ENCODE data around the gene C17orf67. TPM values are rescaled to one million over a fixed set of nuclear protein-coding genes. Genes with fewer than 3 reads are reported as not detected.
A peak's percentile ranks its signal among the peaks of the same experiment; 100 is the strongest.

Gene C17orf67
- polyA plus RNA-seq, 1 donor from 2014 or later: 0.15 TPM

DNA sequence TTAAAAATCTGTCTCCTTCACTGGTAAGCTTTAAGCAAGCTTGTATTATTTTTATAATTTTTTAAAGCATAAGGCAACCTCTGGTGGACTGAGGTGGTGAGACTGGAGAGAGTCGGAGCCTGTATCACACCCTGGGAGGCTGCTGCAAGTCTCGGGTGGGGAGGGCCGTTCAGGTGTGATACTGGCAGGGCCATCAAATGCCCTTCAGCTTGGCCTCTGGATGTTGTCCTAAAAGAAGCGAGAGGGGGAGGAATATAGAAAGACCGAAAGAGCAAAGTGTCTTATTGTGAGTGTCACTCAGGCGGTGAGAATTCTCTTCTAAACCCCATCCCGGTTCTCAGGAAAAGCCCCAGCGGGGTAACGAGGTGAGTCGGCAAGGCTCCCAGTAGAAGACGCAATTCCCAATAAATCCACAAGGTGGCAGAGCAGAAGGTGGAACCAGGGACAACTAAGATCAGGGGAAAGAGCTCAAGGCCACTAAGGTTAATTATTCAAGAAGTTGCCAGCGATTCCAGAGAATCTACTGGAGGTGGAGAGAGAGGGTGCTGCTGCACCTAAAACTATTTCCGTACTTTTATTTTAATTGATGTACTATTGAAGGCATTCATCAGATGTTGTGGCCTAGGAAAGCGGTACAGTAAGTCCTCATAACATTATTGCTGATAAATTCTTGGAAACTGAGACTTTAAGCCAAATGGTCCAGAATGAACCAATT lies 14.1 kb downstream of the C17orf67 start:
- Histone ChIP-seq H4K20me1 (ENCODE audit: insufficient read depth) (no peaks in the 10 kb centered on the region), H3K27ac (ENCODE audit: low read length) (no peak overlapping the region), H3K9me2 (ENCODE audit: insufficient read depth, low read length) (no peaks in the 10 kb centered on the region), H3K9me3 (ENCODE audit: low read length) (no peaks in the 10 kb centered on the region), H3K27me3 (ENCODE audit: insufficient read depth, low read depth, low read length) (no peaks in the 10 kb centered on the region), H2AFZ (ENCODE audit: low read depth, low read length) (no peak overlapping the region), H3K4me3 (ENCODE audit: low read length) (no peak overlapping the region), H3K79me2 (replicated peaks; ENCODE audit: insufficient read depth, low read length) (no peaks in the 10 kb centered on the region), H3K9ac (ENCODE audit: low read length) (no peak overlapping the region), H3K4me2 (ENCODE audit: low read length) (no peak overlapping the region), H3F3A (ENCODE audit: insufficient read depth, low read length, poor library complexity, severe bottlenecking) (no peaks in the 10 kb centered on the region), H3K36me3 (ENCODE audit: insufficient read depth, low read length) (no peaks in the 10 kb centered on the region)
- TF ChIP-seq SMC3 (conservative IDR thresholded peaks at IDR 0.05; ENCODE audit: poor library complexity): peak; percentile 84
- TF ChIP-seq EZH2 (IDR thresholded peaks at IDR 0.05; ENCODE audit: borderline replicate concordance, insufficient read depth, low read length, poor library complexity, severe bottlenecking): no peak
- TF ChIP-seq POLR2AphosphoS5 (IDR thresholded peaks at IDR 0.05): no peak
- no peak for TF ChIP-seq MXI1 (conservative IDR thresholded peaks at IDR 0.05; ENCODE audit: poor library complexity, severe bottlenecking)
- peak; percentile 72 for TF ChIP-seq RAD21 (conservative IDR thresholded peaks at IDR 0.05)
- TF ChIP-seq, protein P1, sequence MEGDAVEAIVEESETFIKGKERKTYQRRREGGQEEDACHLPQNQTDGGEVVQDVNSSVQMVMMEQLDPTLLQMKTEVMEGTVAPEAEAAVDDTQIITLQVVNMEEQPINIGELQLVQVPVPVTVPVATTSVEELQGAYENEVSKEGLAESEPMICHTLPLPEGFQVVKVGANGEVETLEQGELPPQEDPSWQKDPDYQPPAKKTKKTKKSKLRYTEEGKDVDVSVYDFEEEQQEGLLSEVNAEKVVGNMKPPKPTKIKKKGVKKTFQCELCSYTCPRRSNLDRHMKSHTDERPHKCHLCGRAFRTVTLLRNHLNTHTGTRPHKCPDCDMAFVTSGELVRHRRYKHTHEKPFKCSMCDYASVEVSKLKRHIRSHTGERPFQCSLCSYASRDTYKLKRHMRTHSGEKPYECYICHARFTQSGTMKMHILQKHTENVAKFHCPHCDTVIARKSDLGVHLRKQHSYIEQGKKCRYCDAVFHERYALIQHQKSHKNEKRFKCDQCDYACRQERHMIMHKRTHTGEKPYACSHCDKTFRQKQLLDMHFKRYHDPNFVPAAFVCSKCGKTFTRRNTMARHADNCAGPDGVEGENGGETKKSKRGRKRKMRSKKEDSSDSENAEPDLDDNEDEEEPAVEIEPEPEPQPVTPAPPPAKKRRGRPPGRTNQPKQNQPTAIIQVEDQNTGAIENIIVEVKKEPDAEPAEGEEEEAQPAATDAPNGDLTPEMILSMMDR (IDR thresholded peaks at IDR 0.05; ENCODE audit: poor library complexity, severe bottlenecking): peak; percentile 78
- TF ChIP-seq, protein P2, sequence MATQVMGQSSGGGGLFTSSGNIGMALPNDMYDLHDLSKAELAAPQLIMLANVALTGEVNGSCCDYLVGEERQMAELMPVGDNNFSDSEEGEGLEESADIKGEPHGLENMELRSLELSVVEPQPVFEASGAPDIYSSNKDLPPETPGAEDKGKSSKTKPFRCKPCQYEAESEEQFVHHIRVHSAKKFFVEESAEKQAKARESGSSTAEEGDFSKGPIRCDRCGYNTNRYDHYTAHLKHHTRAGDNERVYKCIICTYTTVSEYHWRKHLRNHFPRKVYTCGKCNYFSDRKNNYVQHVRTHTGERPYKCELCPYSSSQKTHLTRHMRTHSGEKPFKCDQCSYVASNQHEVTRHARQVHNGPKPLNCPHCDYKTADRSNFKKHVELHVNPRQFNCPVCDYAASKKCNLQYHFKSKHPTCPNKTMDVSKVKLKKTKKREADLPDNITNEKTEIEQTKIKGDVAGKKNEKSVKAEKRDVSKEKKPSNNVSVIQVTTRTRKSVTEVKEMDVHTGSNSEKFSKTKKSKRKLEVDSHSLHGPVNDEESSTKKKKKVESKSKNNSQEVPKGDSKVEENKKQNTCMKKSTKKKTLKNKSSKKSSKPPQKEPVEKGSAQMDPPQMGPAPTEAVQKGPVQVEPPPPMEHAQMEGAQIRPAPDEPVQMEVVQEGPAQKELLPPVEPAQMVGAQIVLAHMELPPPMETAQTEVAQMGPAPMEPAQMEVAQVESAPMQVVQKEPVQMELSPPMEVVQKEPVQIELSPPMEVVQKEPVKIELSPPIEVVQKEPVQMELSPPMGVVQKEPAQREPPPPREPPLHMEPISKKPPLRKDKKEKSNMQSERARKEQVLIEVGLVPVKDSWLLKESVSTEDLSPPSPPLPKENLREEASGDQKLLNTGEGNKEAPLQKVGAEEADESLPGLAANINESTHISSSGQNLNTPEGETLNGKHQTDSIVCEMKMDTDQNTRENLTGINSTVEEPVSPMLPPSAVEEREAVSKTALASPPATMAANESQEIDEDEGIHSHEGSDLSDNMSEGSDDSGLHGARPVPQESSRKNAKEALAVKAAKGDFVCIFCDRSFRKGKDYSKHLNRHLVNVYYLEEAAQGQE (IDR thresholded peaks at IDR 0.05; ENCODE audit: borderline replicate concordance): no peak

GRCh38 chr17:56819030-56819429 lies 14.7 kb downstream of the C17orf67 start:
- no peaks in the 10 kb centered on the region for H3K9me2 ChIP-seq (ENCODE audit: insufficient read depth, low read length)
- H3K36me3 ChIP-seq (ENCODE audit: insufficient read depth, low read length): no peaks in the 10 kb centered on the region
- no peak overlapping the region for H3K27ac ChIP-seq (ENCODE audit: low read length)
- H3K9me3 ChIP-seq (ENCODE audit: low read length): no peaks in the 10 kb centered on the region
- no peak overlapping the region for H3K4me2 ChIP-seq (ENCODE audit: low read length)
- no peaks in the 10 kb centered on the region for H3K79me2 ChIP-seq (replicated peaks; ENCODE audit: insufficient read depth, low read length)
- H3F3A ChIP-seq (ENCODE audit: insufficient read depth, low read length, poor library complexity, severe bottlenecking): no peaks in the 10 kb centered on the region
- TF ChIP-seq SMC3 (conservative IDR thresholded peaks at IDR 0.05; ENCODE audit: poor library complexity) (no peak), RAD21 (conservative IDR thresholded peaks at IDR 0.05) (no peak), EP300 (conservative IDR thresholded peaks at IDR 0.05; ENCODE audit: poor library complexity, severe bottlenecking) (no peak), POLR2AphosphoS5 (IDR thresholded peaks at IDR 0.05) (no peak)
- no peak overlapping the region for H3K9ac ChIP-seq (ENCODE audit: low read length)
- no peak overlapping the region for H3K4me3 ChIP-seq (ENCODE audit: low read length)
- H4K20me1 ChIP-seq (ENCODE audit: insufficient read depth): no peaks in the 10 kb centered on the region
- H3K27me3 ChIP-seq (ENCODE audit: insufficient read depth, low read depth, low read length): no peaks in the 10 kb centered on the region
- H2AFZ ChIP-seq (ENCODE audit: low read depth, low read length): no peak overlapping the region

All from neural cell (in vitro differentiated cells).